Progenitor cell of endocrine pancreas (in vitro differentiated cells): ENCODE measurements around the gene MAL. TPM values are rescaled to one million over a fixed set of nuclear protein-coding genes. Genes with fewer than 3 reads are reported as not detected.

Experiments used
- DNase-seq: peaks from one replicate; pipeline ENCODE4 v3.0.0; 2021; ENCODE audit warnings: low spot score; ENCODE audit not compliant: unreplicated experiment
- H3K27ac Mint-ChIP-seq: 2 replicates; pipeline ENCODE4 v1.8.0; 2021; ENCODE audit warnings: mild to moderate bottlenecking, moderate library complexity, mixed read lengths
- H3K27me3 Mint-ChIP-seq: 2 replicates; pipeline ENCODE4 v1.8.0; 2021; ENCODE audit warnings: mixed read lengths
- H3K36me3 Mint-ChIP-seq: 2 replicates; pipeline ENCODE4 v1.8.0; 2022; ENCODE audit warnings: mixed read lengths; ENCODE audit not compliant: insufficient read depth
- H3K4me1 Mint-ChIP-seq: 2 replicates; pipeline ENCODE4 v1.8.0; 2021; ENCODE audit warnings: low read depth, mixed read lengths
- H3K4me3 Mint-ChIP-seq: 2 replicates; pipeline ENCODE4 v1.8.0; 2021; ENCODE audit warnings: low read depth, mild to moderate bottlenecking, moderate library complexity, mixed read lengths
- H3K9me3 Mint-ChIP-seq: 2 replicates; pipeline ENCODE4 v1.8.0; 2021; ENCODE audit warnings: low read depth, mixed read lengths
- CTCF ChIP-seq: fragments of 200-600 bp; sonication (generic); IDR thresholded peaks from one replicate; pipeline ENCODE4 v1.5.0; 2021; ENCODE audit warnings: antibody characterized with exemption, mild to moderate bottlenecking; ENCODE audit not compliant: unreplicated experiment
- total RNA-seq: library from RNA; stranded (reverse); gene quantifications from 2 replicates; pipeline ENCODE4 v1.2.1, GENCODE V29; 2021

MAL gene
- total RNA-seq, 1 donor from 2014 or later = not detected

GRCh38 chr2:94994063-94994913 is 31.2 kb upstream of the MAL start:
- Mint-ChIP-seq H3K36me3 (no peaks in the 10 kb centered on the region), H3K9me3 (no peaks in the 10 kb centered on the region), H3K4me1 (no peaks in the 10 kb centered on the region), H3K27ac (peak overlapping the region; percentile 27), H3K4me3 (no peak overlapping the region), H3K27me3 (peaks cover 40% of the 10 kb centered on the region)
- no peak for TF ChIP-seq CTCF
- no peak for DNase-seq

- no peaks in the 10 kb centered on the region for H3K9me3 Mint-ChIP-seq
- H3K4me1 Mint-ChIP-seq = no peaks in the 10 kb centered on the region
- TF ChIP-seq CTCF = no peak
- no peak for DNase-seq
- no peak overlapping the region for H3K4me3 Mint-ChIP-seq
- H3K36me3 Mint-ChIP-seq = no peaks in the 10 kb centered on the region
- H3K27me3 Mint-ChIP-seq = peaks cover 40% of the 10 kb centered on the region
- no peak overlapping the region for H3K27ac Mint-ChIP-seq
Measured at GRCh38 chr2:94994914-94995552, 30.5 kb upstream of the MAL start.

- H3K27me3 Mint-ChIP-seq = peaks cover 37% of the 10 kb centered on the region
- no peak overlapping the region for H3K27ac Mint-ChIP-seq
- no peaks in the 10 kb centered on the region for H3K36me3 Mint-ChIP-seq
- H3K4me1 Mint-ChIP-seq = no peaks in the 10 kb centered on the region
- no peak for DNase-seq
- TF ChIP-seq CTCF = no peak
- no peak overlapping the region for H3K4me3 Mint-ChIP-seq
- H3K9me3 Mint-ChIP-seq = no peaks in the 10 kb centered on the region
Measured at GRCh38 chr2:94995553-94996304, 29.8 kb upstream of the MAL start.

GRCh38 chr2:94996305-94997100 is 29.0 kb upstream of the MAL start:
- no peak for TF ChIP-seq CTCF
- DNase-seq = no peak
- Mint-ChIP-seq H3K4me1 (no peaks in the 10 kb centered on the region), H3K9me3 (no peaks in the 10 kb centered on the region), H3K36me3 (no peaks in the 10 kb centered on the region), H3K27ac (no peak overlapping the region), H3K27me3 (peaks cover 37% of the 10 kb centered on the region), H3K4me3 (no peak overlapping the region)
